HG03571 (cell line): ENCODE data around the gene CHST1.

Experiments
- ATAC-seq: cut with Tn5 transposase; IDR thresholded peaks from one replicate; pipeline ENCODE4 v1.9.1; 2021; ENCODE audit not compliant: unreplicated experiment

The CHST1 gene

GRCh38 chr11:45665206-45665932 lies at the start of gene CHST1:
Gene CHST1, minus strand, starts transcription at chr11:45665622. Its CDS starts 14,699 bp downstream, at chr11:45650923.
- ATAC-seq: no peak

- no peak for ATAC-seq
Measured at GRCh38 chr11:45713573-45713972, 48.2 kb upstream of the CHST1 start.

- no peak for ATAC-seq
Measured at GRCh38 chr11:45710561-45710960, 45.1 kb upstream of the CHST1 start.

- ATAC-seq: no peak
Measured at GRCh38 chr11:45708887-45709663, 43.7 kb upstream of the CHST1 start.

- ATAC-seq: no peak
Measured at GRCh38 chr11:45704635-45705034, 39.2 kb upstream of the CHST1 start.

GRCh38 chr11:45704133-45704532 lies 38.7 kb upstream of the CHST1 start:
- ATAC-seq: no peak

GRCh38 chr11:45702511-45702910 lies 37.1 kb upstream of the CHST1 start:
- ATAC-seq: no peak

GRCh38 chr11:45698777-45699497 lies 33.5 kb upstream of the CHST1 start:
- no peak for ATAC-seq

- ATAC-seq: no peak
Measured at GRCh38 chr11:45692808-45693453, 27.5 kb upstream of the CHST1 start.

GRCh38 chr11:45688472-45689033 lies 23.1 kb upstream of the CHST1 start:
- ATAC-seq: no peak

GRCh38 chr11:45687836-45688235 lies 22.4 kb upstream of the CHST1 start:
- ATAC-seq: no peak

GRCh38 chr11:45685964-45686537 lies 20.6 kb upstream of the CHST1 start:
- ATAC-seq: no peak

- no peak for ATAC-seq
Measured at GRCh38 chr11:45684440-45684839, 19.0 kb upstream of the CHST1 start.

- no peak for ATAC-seq
Measured at GRCh38 chr11:45683271-45684058, 18.0 kb upstream of the CHST1 start.

GRCh38 chr11:45679806-45680205 lies 14.4 kb upstream of the CHST1 start:
- no peak for ATAC-seq

- ATAC-seq: no peak
Measured at GRCh38 chr11:45678976-45679375, 13.6 kb upstream of the CHST1 start.

GRCh38 chr11:45677770-45678512 lies 12.5 kb upstream of the CHST1 start:
- no peak for ATAC-seq

GRCh38 chr11:45676522-45677095 lies 11.2 kb upstream of the CHST1 start:
- ATAC-seq: no peak

GRCh38 chr11:45675646-45676045 lies 10.2 kb upstream of the CHST1 start:
- ATAC-seq: no peak
